Vagina (tissue), 2 donors: Measurements from ENCODE around the gene TMEM171. TPM values are rescaled to one million over a fixed set of nuclear protein-coding genes. Genes with fewer than 3 reads are reported as not detected.

Source experiments
- DNase-seq, 2 donors: peaks; one replicate each; pipeline ENCODE4 v3.0.0-alpha.2; 2017; ENCODE audit errors: extremely low spot score in 2 of 2
- H3K27ac ChIP-seq: fragments of 200-600 bp; sonication (generic); one replicate; pipeline ENCODE4 v1.5.1; 2019
- H3K27me3 ChIP-seq: fragments of 200-600 bp; sonication (generic); one replicate; pipeline ENCODE4 v1.5.1; 2019
- H3K36me3 ChIP-seq, 2 donors: fragments of 200-600 bp; sonication (generic); one replicate each; pipeline ENCODE4 v1.5.1; 2017 to 2019
- H3K4me1 ChIP-seq: fragments of 200-600 bp; sonication (generic); one replicate; pipeline ENCODE4 v1.5.1; 2019
- H3K4me3 ChIP-seq, 2 donors: fragments of 200-600 bp; sonication (generic); 1 replicate in 1 of 2; 2 replicates in 1 of 2; pipeline ENCODE4 v1.5.1; 2016 to 2019
- H3K9me3 ChIP-seq: fragments of 200-600 bp; sonication (generic); one replicate; pipeline ENCODE4 v1.5.1; 2019
- POLR2A ChIP-seq, 2 donors: fragments of 450-650 bp; IDR thresholded peaks; one replicate each; pipeline ENCODE4 v1.6.1; 2017; ENCODE audit warnings: antibody characterized with exemption in 2 of 2, mild to moderate bottlenecking in 2 of 2, moderate library complexity in 2 of 2
- POLR2AphosphoS5 ChIP-seq, 2 donors: sonication (generic); formaldehyde crosslinking; IDR thresholded peaks; one replicate each; pipeline ENCODE4 v1.9.0; 2017; ENCODE audit warnings: antibody characterized with exemption in 2 of 2, mild to moderate bottlenecking in 2 of 2, low read depth in 1 of 2; ENCODE audit not compliant: insufficient read depth in 1 of 2
- intact Hi-C: fragments of 100-400 bp; cut with DNase I; formaldehyde crosslinking; loops from one replicate; pipeline ENCODE4 v1.15.1; 2023
- total RNA-seq: library from RNA; depleted of rRNA; stranded (reverse); fragments of >200 nt; gene quantifications from one replicate; pipeline ENCODE4 v1.2.3, GENCODE V29; 2016
- TF ChIP-seq, protein P1 (sequence below), 3 experiments: fragments of 450-650 bp in 2 of 3; fragments of 200-600 bp in 1 of 3; sonication (generic) in 1 of 3; IDR thresholded peaks; one replicate each; pipeline ENCODE4 v1.5.1; 2017 to 2019; ENCODE audit warnings: antibody characterized with exemption in 3 of 3, mild to moderate bottlenecking in 2 of 3, moderate library complexity in 2 of 3

TMEM171 gene
- total RNA-seq, 1 donor from 2014 or later: not detected

DNA sequence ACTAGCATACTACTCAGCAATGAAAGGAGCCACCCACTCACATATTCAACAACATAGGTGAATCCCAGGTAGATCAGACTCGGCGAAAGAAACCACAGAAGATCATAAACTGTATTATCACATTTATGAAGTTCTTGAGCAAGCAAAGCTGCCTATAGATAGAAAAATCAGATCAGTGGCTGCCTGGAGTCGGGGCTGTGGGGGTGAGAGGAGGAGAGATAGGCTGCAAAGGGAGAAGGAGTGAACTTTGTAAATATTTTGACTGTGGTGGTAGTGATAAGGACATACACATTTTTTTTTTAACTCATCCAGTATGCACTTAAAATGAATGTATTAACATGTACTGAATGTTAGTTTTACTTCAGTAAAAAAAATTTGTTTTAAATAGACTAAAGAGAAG, 29.2 kb downstream of the TMEM171 start:
- Histone ChIP-seq H3K27me3 (no peaks in the 10 kb centered on the region), H3K4me3 (no peak overlapping the region), H3K9me3 (no peaks in the 10 kb centered on the region), H3K27ac (no peak overlapping the region), H3K4me1 (no peaks in the 10 kb centered on the region), H3K36me3 (no peaks in the 10 kb centered on the region)
- no peak for DNase-seq
- TF ChIP-seq POLR2AphosphoS5 (IDR thresholded peaks at IDR 0.05; ENCODE audit: insufficient read depth in 1 of 2, low read depth in 1 of 2): no peak
- no peak for TF ChIP-seq POLR2A (IDR thresholded peaks at IDR 0.05)
- TF ChIP-seq, protein P1, sequence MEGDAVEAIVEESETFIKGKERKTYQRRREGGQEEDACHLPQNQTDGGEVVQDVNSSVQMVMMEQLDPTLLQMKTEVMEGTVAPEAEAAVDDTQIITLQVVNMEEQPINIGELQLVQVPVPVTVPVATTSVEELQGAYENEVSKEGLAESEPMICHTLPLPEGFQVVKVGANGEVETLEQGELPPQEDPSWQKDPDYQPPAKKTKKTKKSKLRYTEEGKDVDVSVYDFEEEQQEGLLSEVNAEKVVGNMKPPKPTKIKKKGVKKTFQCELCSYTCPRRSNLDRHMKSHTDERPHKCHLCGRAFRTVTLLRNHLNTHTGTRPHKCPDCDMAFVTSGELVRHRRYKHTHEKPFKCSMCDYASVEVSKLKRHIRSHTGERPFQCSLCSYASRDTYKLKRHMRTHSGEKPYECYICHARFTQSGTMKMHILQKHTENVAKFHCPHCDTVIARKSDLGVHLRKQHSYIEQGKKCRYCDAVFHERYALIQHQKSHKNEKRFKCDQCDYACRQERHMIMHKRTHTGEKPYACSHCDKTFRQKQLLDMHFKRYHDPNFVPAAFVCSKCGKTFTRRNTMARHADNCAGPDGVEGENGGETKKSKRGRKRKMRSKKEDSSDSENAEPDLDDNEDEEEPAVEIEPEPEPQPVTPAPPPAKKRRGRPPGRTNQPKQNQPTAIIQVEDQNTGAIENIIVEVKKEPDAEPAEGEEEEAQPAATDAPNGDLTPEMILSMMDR (IDR thresholded peaks at IDR 0.05): no peak
- intact Hi-C loops: no loop called here

DNA sequence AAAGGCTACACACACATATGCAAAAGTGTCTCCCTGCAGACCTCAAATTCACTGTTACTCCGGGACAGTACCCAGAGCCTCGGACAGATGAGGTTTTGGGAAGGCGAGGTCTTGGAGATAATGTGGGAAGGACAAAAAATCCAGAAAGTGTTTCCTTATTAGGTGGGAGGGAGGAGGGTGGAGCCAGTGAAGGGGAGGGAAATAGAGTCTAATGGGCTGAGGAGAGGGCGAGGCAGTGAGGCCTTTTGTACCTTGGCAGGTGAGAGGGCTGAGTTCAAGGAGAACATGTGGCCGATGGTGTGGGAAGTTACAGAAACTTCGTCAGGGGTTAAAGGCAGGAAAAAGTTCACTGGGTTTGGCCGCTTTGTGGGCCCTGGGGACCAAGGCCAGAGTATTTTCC, 30.5 kb downstream of the TMEM171 start:
- Histone ChIP-seq H3K27me3 (no peaks in the 10 kb centered on the region), H3K36me3 (no peaks in the 10 kb centered on the region), H3K27ac (no peak overlapping the region), H3K4me3 (no peak overlapping the region), H3K9me3 (no peaks in the 10 kb centered on the region), H3K4me1 (no peaks in the 10 kb centered on the region)
- intact Hi-C loops: no loop called here
- TF ChIP-seq POLR2A (IDR thresholded peaks at IDR 0.05) (no peak), POLR2AphosphoS5 (IDR thresholded peaks at IDR 0.05; ENCODE audit: insufficient read depth in 1 of 2, low read depth in 1 of 2) (no peak)
- TF ChIP-seq, protein P1 (IDR thresholded peaks at IDR 0.05): no peak
- DNase-seq: no peak

DNA sequence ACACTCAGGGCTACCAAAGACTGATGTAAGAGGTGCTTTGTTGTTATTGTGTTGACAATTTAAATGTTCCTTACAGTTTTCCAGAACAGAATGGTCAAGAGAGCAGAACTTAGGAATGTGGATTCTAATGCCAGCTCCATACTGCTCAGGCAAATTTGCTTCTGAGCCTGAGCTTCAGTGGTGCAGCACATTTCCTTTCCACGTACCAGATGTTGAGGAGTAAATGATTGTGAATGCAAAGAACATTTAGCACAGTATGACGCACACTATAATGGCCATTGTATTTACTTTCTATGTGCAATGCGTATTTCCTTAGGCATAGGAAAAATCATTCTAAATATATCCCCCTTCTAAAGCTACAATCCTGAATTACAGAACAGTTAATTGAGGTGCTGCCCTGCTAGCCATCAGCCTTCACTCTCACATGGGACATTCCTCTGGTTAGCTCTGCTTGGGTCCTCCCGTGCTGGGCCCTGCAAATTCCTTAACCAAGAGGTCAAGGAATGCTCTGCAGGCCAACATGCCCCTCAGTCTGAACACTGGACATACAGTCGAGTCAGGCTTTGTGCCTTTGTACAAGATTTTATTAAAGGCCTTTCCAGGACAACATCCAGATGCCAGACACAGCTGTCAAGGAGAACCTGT, 31.5 kb downstream of the TMEM171 start:
- H3K4me1 ChIP-seq: no peaks in the 10 kb centered on the region
- H3K36me3 ChIP-seq: no peaks in the 10 kb centered on the region
- no peak for DNase-seq
- no peak overlapping the region for H3K27ac ChIP-seq
- no peak overlapping the region for H3K4me3 ChIP-seq
- H3K27me3 ChIP-seq: no peaks in the 10 kb centered on the region
- intact Hi-C loops: no loop called here
- TF ChIP-seq POLR2AphosphoS5 (IDR thresholded peaks at IDR 0.05; ENCODE audit: insufficient read depth in 1 of 2, low read depth in 1 of 2) (no peak), POLR2A (IDR thresholded peaks at IDR 0.05) (no peak)
- TF ChIP-seq, protein P1 (IDR thresholded peaks at IDR 0.05): no peak
- no peaks in the 10 kb centered on the region for H3K9me3 ChIP-seq

DNA sequence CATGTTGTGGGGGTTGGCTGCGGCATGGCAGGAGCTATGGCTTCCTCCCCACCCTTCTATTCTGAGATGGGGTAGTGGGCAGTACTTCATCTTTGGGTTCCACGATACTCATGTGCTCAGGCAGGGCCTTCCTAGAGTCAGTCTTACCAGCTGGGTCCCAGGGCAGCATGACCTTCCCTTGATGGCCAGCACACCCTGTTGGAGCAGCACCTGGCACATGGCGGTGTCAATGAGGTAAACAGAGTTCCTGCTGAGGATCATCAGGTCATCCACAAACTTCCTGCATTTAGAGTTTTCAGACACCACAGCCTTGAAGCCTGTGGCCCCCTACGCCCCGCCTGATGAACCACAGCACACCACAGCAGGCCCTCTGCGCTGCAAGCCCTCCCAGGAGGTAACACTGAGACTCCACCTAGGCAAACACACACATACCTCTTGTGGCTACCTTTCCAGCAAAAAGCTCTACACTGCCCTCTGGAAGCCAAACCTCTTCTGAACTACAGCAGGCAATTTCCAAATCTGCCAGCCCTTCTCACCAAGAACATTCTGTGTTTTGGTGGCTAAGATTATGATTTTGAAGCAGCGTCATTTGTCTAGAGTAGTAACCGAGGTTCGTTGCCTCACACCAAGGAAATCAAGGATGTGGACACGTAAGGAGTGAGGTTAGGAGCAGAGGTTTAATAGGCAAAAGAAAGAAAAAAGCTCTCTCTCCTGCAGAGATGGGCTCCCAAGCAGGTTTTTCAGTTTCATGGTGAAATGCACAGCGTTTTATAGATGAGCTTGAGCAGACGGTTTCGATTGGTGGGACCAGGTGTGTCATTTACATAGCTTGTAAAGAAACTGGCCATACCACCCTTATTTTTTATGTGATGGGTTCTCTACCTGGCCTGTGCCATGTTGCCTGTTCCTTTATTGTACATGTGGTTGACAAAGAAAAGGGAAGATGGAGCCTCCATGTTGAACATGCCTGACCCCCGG, 32.3 kb downstream of the TMEM171 start:
- no peak for DNase-seq
- Histone ChIP-seq H3K36me3 (no peaks in the 10 kb centered on the region), H3K4me3 (no peak overlapping the region), H3K9me3 (no peaks in the 10 kb centered on the region), H3K27me3 (no peaks in the 10 kb centered on the region), H3K4me1 (no peaks in the 10 kb centered on the region), H3K27ac (no peak overlapping the region)
- TF ChIP-seq POLR2AphosphoS5 (IDR thresholded peaks at IDR 0.05; ENCODE audit: insufficient read depth in 1 of 2, low read depth in 1 of 2): no peak
- intact Hi-C loops: no loop called here

DNA sequence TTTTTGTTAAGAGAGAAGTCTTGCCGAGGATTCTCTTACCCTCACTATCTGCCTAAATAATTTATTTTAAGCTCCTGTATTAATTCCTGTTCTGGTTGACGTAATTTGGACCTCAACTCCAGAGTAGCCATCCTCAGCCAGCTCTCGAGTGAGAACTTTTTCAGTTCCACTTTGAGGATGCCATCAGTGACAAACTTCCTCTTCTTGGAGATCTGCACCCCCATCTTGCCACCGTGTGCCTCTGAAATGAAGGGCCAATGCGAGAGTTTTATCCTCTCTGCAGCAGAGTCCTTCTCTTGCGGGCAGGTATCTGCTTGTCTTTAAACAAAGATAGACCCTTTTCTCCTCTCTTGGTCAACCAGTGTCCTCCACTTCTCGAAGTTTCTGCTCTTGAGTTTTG, 33.1 kb downstream of the TMEM171 start:
- Histone ChIP-seq H3K4me3 (no peak overlapping the region), H3K9me3 (no peaks in the 10 kb centered on the region), H3K27ac (no peak overlapping the region), H3K4me1 (no peaks in the 10 kb centered on the region), H3K27me3 (no peaks in the 10 kb centered on the region), H3K36me3 (no peaks in the 10 kb centered on the region)
- TF ChIP-seq POLR2AphosphoS5 (IDR thresholded peaks at IDR 0.05; ENCODE audit: insufficient read depth in 1 of 2, low read depth in 1 of 2) (no peak), POLR2A (IDR thresholded peaks at IDR 0.05) (no peak)
- TF ChIP-seq, protein P1 (IDR thresholded peaks at IDR 0.05): no peak
- DNase-seq: no peak
- intact Hi-C loops: no loop called here
